ENCODE results near the gene EIF2S1.

The EIF2S1 gene

GRCh38 chr14:67370830-67371229 is 10.7 kb downstream of the EIF2S1 start:
- no peak overlapping the region for H3K4me3 ChIP-seq (ENCODE audit: low read length)
- DNase-seq (ENCODE audit: low read depth, low spot score) = no peak

- no peak overlapping the region for H3K4me3 ChIP-seq (ENCODE audit: low read length)
- DNase-seq (ENCODE audit: low read depth, low spot score) = no peak
Measured at GRCh38 chr14:67371247-67372148, 11.4 kb downstream of the EIF2S1 start.

- no peak overlapping the region for H3K4me3 ChIP-seq (ENCODE audit: low read length)
- DNase-seq (ENCODE audit: low read depth, low spot score) = no peak
Measured at GRCh38 chr14:67372833-67373232, 12.7 kb downstream of the EIF2S1 start.

GRCh38 chr14:67373347-67373746 is 13.2 kb downstream of the EIF2S1 start:
- no peak overlapping the region for H3K4me3 ChIP-seq (ENCODE audit: low read length)
- no peak for DNase-seq (ENCODE audit: low read depth, low spot score)

- DNase-seq (ENCODE audit: low read depth, low spot score) = no peak
- H3K4me3 ChIP-seq (ENCODE audit: low read length) = no peak overlapping the region
Measured at GRCh38 chr14:67377916-67378315, 17.8 kb downstream of the EIF2S1 start.

GRCh38 chr14:67385120-67385519 is 25.0 kb downstream of the EIF2S1 start:
- no peak for DNase-seq (ENCODE audit: low read depth, low spot score)
- H3K4me3 ChIP-seq (ENCODE audit: low read length) = no peak overlapping the region

GRCh38 chr14:67385618-67386017 is 25.5 kb downstream of the EIF2S1 start:
- no peak overlapping the region for H3K4me3 ChIP-seq (ENCODE audit: low read length)

GRCh38 chr14:67387195-67387594 is 27.1 kb downstream of the EIF2S1 start:
- H3K4me3 ChIP-seq (ENCODE audit: low read length) = no peak overlapping the region
- DNase-seq (ENCODE audit: low read depth, low spot score) = no peak

More at GRCh38 chr14:67385618-67386017, 25.5 kb downstream of the EIF2S1 start:
- no peak for DNase-seq (ENCODE audit: low read depth, low spot score)

- DNase-seq (ENCODE audit: low read depth, low spot score) = no peak
Measured at GRCh38 chr14:67389275-67389674, 29.1 kb downstream of the EIF2S1 start.

GRCh38 chr14:67389811-67390534 is 29.8 kb downstream of the EIF2S1 start:
- DNase-seq (ENCODE audit: low read depth, low spot score) = no peak
- H3K4me3 ChIP-seq (ENCODE audit: low read length) = no peak overlapping the region

More at GRCh38 chr14:67389275-67389674, 29.1 kb downstream of the EIF2S1 start:
- no peak overlapping the region for H3K4me3 ChIP-seq (ENCODE audit: low read length)

GRCh38 chr14:67391268-67391667 is 31.1 kb downstream of the EIF2S1 start:
- H3K4me3 ChIP-seq (ENCODE audit: low read length) = peak overlapping the region; percentile 13
- DNase-seq (ENCODE audit: low read depth, low spot score) = peak; percentile 86

- H3K4me3 ChIP-seq (ENCODE audit: low read length) = no peak overlapping the region
- DNase-seq (ENCODE audit: low read depth, low spot score) = no peak
Measured at GRCh38 chr14:67392123-67392522, 32.0 kb downstream of the EIF2S1 start.

GRCh38 chr14:67392800-67393199 is 32.7 kb downstream of the EIF2S1 start:
- DNase-seq (ENCODE audit: low read depth, low spot score) = no peak
- H3K4me3 ChIP-seq (ENCODE audit: low read length) = no peak overlapping the region

- no peak overlapping the region for H3K4me3 ChIP-seq (ENCODE audit: low read length)
- DNase-seq (ENCODE audit: low read depth, low spot score) = no peak
Measured at GRCh38 chr14:67393689-67394088, 33.6 kb downstream of the EIF2S1 start.

- H3K4me3 ChIP-seq (ENCODE audit: low read length) = no peak overlapping the region
- no peak for DNase-seq (ENCODE audit: low read depth, low spot score)
Measured at GRCh38 chr14:67395086-67395875, 35.2 kb downstream of the EIF2S1 start.

- H3K4me3 ChIP-seq (ENCODE audit: low read length) = no peak overlapping the region
- DNase-seq (ENCODE audit: low read depth, low spot score) = no peak
Measured at GRCh38 chr14:67395876-67396189, 35.7 kb downstream of the EIF2S1 start.

GRCh38 chr14:67396381-67396970 is 36.3 kb downstream of the EIF2S1 start:
- DNase-seq (ENCODE audit: low read depth, low spot score) = no peak

GRCh38 chr14:67397536-67397935 is 37.4 kb downstream of the EIF2S1 start:
- H3K4me3 ChIP-seq (ENCODE audit: low read length) = no peak overlapping the region
- DNase-seq (ENCODE audit: low read depth, low spot score) = no peak

More at GRCh38 chr14:67396381-67396970, 36.3 kb downstream of the EIF2S1 start:
- no peak overlapping the region for H3K4me3 ChIP-seq (ENCODE audit: low read length)

GRCh38 chr14:67400434-67400833 is 40.3 kb downstream of the EIF2S1 start:
- no peak for DNase-seq (ENCODE audit: low read depth, low spot score)
- no peak overlapping the region for H3K4me3 ChIP-seq (ENCODE audit: low read length)

Measured in Jurkat, Clone E6-1 (cell line).